ENCODE data around the gene REEP1.

REEP1 gene

DNA sequence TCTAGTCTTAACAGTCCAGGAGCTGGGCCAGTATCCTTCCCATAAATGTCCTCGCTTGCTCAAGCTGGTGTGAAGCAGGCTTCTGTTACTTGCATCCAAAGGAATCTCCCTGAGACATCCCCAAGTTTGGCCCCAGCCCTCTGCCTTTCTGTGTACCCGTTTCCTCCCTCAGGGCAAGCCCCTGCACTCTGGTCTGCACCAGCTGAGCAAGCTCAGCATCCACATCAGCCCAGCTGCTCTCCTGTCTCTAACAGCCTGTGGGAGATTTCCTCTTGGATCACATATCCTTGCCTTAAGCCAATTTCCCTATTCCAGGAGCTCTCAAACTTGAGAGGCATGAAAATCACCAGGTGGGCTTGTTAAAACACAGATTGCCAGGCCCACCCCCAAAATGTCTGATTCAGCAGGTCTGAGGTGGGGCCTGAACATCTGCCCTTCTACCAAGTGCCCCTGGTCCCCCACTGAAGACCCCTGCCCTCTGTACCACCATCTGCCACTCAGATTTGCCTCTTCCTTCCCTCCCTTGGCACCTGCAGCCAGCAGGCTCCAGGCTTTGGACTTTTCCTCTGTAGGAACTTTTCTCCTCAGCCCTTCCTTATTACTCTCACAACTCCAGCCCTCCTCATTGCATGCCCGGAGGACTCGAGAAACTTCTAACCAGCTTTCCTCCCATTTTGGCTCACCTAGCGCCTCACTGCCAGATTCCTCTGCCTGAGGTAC, 32.1 kb downstream of the REEP1 start:
- no peak for DNase-seq

DNA sequence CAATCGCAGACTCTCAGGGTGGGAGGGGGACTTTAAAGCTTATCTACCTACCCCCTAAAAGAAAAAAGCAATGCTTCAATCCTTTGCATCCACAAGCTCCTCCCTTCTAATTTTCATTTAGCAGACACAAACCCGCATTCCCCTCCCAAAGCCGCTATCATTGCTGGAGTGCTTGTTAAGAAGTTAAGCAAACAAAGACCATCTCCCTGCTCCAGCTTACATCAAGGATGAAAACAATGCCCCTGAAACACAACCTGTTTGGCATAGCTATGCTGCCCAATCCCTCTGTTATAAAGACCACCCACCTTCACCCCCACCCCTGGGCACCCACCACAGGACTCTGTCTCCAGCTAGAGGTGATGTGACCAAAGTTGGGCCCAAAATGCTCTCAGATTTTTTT, 33.0 kb downstream of the REEP1 start:
- DNase-seq = no peak

DNA sequence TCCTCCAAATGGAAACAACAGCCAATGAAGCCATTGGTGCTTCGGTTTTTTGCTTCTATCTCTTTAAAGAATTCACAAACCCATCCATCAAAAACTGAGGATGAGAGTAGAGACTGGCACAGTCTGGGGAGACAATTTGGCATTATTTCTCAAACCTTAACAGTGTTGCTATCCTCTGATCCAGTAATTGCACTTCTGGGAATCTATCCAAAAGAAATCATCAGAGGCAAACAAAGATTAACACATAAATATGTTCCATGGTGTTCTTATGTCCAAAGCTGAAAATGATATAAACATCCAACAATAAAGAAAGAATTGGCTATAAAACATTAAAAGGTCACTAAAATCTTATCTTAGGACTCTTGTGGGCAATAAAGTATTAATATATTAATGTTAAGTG, 35.1 kb downstream of the REEP1 start:
- DNase-seq = no peak

DNA sequence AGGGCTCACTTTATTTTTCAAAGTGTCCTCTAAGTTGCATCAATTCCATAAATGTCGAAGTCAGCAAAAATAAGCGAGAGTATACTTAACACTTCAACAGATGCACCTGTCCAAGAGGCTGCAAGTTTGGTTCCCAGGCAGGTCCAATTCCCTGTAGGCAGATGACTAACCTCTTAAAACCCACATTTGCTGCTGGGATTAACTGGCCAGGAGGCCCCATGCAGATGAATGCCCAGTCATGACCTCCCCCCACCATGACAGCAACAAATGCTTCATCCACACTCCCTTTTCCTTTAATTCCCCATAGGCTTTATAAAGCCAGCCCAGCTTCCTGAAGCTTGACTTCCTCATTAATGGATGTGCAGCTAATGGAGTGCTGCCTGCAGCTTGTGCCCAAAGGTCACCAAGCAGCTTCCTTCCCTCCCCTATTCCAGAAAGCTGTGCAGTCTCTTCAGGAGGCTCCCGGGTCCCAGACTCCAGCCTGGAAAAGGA, 35.7 kb downstream of the REEP1 start:
- DNase-seq = no peak

DNA sequence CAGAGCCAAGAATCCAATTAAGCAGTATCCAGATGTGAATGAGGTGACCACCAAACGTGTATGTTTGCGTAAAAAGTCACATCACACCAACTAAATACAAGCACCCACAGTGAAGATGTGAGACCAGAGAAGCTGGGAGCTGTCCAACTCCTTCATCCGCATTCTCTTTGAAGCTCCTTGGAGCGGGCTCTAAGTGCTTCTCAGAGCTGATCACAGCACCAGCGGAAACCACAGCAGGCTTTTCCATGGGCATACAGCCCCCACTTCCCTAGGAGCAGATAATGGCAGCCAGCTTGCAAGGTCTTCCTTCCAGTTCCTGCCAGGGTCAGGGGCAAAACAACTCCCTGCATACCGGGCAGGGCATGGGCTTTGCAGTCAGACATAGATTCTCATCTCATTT, 36.4 kb downstream of the REEP1 start:
- no peak for DNase-seq

DNA sequence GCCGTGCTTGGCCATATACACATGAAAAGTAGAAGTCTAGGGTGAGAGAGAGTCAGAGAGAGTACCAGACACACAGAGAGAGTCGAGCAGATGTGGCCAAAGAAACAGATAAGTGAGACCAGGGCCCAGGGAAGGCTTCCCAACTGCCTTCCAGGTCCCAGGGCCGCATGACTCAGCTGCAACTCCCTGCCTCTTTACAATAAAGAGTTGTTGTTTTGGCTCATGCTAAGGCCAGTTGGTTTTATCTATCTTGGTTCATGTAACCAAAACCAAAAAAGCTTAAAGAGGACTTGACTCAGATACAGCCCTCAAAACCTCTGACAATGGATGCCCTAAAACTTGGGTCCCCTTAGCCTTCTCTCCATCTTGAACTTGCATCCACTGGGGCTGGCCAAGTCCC, 36.9 kb downstream of the REEP1 start:
- DNase-seq = no peak

DNA sequence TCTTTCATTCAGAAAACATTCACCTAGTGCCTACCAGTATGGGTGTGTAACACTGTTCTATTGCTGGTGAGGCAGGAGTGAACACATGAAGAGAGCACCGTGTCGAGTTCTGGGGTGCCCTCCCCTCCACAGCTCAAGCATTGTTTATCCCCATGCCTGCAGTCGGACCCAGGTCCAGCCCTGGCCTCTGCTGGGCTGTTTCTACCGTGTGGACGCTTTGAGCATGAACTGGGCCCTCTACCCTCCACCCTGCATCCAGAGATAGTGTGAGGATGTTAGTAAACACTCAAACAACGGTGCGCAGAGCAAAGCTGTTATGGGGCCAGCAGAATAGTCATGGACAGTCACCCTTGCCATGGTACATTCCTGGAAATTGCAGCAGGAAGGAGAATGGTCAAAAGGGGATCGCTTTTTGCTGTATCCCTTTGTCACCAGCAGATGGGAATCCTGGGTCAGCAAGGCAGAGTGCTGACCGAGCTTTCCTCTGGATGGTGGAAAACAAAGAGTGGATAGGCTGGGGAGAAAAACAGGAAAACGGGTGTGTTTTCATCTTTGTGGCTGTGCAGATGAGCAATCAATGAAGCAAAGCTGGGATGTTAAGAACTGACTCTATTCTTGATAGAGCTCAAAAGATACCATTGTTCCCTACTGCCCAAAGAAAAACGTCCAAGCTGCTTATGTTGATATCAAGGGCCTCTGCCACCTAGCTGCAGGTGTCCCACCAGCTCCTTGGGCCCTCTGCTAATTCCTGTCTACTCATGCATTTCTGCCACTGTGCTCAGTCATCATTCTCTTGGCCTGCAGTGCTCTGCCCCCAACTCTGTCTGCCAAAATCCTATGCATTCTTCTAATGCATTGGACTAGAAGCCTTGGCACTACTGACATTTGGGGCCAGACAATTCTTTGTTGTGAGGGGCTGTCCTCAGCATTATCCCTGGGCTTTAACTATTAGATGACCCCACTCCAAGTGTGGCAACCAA, 38.7 kb downstream of the REEP1 start:
- no peak for DNase-seq

DNA sequence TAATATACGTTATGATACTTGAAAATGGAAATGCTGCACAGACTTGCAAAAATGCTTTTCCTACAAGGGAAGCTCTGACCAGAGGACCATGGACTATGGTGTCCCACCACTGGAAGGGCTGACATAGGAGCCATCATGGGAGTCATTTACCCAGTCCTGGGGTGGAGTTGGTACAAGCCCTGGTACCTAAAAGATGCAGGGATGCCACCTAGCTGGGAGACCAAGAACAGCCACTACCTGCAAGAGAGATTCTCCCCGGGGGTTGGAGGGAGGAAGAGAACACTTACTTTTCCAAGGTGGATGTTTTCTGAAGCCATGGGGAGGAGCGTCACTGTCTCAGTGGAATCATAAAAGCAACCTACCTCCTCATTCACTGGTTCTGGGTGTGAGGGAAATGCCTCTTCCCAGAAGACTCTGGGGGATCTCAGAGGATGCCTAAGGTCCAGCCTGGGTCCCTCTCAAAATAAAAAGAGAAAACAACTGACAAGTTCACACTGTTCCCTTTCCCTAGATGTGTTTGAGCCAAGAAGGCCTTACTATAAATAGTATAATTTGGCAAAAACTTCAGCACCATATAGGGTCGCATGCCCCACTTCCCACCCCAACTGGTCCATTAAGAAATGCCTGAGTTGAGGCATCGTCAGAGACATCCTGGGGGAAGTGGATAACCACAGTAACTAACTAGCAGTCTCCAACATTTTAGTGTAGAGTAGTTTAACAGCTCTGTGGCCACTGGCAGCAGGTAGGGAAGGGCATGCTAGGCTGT, 39.9 kb downstream of the REEP1 start:
- no peak for DNase-seq

DNA sequence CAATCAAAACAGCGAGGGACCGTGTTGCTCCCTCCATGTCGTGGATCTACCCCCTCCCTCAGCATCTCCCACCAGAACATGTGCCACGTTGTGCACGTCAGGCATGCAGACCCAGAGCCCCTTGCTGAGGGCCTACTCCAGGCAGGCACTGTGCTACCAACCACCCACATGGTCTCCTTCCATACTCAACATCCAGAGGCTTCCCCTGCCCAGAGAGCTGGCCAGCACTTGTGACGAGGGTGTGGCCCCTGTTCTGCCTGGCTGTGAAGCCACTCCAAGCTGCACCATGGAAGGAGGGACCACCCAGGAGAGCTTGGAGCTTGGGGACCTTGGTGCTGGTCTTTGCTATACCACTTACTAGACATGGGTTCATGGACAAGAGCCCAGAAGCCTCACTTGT, 40.5 kb downstream of the REEP1 start:
- DNase-seq = no peak

DNA sequence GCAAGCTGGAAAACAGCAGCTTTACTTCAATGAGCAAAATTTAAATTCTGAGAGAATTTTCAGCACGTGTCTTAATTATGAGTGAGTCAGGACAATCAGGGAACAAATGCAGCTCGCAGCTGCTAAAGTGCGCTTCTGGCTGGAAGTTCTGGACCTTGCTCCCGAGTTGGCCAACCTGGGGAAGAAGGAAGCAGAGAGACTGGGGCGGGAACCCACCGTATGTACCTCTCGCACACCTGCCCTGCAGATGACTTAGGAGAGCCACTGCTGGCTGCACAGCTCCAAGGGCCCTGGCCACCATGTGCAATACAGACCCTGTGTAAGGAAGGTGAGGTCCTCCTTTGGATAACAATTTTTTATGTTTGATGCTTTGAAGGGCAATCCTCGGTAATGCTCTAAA, 42.4 kb downstream of the REEP1 start:
- DNase-seq = no peak

DNA sequence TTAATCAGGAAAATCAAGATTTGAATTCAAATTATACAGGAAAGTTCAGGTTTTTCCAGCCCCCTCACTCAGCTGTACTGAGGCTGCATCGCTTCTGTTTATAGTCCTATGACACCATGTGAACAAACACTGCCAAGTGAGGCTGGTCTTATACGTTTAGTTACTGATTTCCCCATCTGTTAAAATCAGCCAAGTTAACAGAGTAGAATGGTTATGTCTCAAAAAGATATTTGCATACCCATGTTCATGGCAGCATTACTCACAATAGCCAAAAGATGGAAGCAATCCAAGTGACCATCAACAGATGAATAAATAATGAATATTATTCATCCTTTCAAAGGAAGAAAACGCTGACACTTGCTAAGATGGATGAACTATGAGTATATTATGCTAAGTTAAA, 43.8 kb downstream of the REEP1 start:
- no peak for DNase-seq

DNA sequence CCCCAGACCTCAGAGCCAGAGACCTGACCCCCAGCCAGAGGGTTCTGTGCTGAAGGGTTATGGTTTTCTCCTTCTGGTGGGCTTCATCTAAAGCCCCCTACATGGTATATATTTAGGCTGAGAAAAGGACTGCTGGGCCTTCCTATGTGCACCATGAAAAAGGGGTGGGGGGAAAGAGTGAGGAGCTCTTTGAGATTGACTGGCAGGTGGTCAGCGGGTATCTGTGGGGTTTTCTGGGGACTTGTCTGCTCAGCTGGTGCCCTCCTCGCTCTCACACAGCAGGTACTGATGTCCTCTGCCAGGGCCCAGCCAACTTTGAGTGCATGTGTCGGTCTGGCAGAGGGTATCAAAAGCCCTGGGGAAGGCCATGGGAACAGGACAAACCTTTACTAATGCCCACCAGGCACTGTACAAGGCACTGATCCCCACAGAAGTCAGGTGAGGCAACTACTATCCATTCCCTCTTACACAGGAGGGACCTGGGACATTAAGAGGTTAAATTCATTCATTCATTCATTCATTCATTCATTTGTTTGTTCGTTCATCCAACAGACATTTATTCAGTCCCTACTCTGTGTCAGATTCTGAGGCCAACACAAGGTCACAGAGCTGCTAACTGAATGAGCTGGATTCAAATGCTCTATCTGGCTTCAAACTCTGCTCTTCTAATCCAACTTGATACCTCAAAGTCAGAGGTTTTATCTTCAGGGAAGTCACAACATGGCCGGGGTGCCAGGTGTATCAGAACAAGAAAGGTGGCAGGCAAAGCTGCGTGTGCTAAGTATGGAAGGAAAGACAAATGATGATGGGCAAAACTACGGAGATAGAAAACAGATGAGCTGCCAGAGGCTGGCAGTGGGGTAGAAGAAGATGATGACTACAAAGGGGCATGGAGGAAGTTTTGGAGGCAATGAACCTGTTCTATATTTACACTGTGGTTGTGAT, 44.6 kb downstream of the REEP1 start:
- no peak for DNase-seq

DNA sequence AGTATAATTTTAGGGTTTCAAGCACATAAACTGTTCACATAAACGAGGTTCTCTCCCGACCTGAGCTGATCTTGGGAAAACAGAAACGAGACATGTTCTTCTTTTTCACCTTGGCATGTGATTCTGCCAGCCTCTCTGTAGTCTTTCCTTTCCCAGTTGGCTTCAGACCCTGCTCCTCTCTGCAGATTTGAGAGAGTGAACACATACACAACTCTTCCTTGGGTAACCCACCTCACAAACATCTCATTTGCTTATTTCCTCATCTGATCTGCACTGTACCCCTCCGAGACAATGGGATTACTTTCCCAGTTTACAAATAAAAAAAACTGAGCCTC, 46.1 kb downstream of the REEP1 start:
- DNase-seq = no peak

DNA sequence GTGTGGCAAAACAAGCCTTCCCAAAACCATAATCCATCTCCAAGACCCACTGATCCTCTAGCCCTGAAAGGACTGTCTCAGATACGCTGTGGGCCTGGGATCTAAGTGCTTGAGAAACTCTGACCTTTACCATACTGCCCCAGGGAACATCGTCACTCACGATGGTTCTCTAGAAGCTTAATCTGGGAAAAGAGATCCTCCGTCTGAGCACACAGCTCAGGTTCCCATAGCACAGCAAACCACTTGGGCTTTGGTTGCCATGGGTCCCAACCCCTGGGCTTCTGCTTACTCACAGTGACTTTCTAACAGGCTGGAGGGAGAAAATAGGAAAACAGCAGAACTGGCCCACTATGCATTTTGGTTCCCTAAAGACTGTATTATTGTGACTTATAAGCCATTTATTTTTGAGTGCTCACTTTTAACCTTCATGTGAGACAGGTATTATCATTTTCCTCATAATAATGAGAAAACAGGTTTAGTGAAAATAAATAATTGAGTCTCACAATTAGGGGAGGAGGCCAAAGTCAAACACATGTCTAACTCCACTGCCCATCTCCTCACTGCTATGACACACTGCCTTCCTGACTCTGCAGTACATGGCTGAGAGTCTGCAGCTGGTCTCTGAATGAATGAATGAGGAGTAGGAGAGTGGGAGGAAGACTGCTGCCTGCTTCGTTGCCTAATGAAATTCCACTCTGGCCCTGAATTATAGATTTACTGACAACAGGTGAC, 46.7 kb downstream of the REEP1 start:
- DNase-seq = no peak

DNA sequence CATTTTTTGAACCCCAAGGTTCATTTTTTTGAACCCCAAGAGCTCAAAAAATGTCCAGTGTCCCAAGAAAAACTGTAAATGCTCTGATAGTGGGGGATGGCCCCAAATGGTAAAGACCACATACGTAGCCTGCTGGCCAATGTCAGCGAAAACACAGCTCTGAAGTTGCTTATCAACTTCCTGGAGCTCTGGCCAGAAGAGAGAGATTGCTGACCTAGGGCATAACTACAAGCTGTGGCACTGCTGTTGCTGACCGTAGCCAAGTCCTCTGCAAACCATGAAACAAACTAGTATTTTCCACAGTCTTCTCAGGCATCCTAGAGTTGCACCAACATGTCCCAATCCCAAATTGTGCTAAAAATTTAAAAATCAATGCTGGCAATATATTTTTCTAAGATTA, 50.9 kb downstream of the REEP1 start:
- no peak for DNase-seq

DNA sequence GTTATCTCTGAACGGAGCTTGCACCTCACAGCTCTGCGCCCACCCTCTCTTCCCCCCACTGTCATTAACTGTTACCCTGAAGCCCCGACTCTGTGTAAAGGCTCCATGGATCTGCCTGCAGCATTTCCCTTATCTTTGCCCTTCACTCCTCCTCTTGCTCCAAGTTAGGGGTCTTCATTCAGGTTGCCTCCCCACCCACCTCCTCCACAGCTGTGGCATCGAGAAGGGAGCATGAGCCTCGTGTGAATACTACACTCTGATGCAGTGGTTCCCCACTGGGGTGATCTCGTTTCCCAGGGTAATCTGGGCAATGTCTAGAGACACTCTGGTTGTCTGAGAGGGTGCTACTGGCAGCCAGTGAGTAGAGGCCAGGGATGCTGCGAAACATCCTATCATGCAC, 51.4 kb downstream of the REEP1 start:
- DNase-seq = no peak

DNA sequence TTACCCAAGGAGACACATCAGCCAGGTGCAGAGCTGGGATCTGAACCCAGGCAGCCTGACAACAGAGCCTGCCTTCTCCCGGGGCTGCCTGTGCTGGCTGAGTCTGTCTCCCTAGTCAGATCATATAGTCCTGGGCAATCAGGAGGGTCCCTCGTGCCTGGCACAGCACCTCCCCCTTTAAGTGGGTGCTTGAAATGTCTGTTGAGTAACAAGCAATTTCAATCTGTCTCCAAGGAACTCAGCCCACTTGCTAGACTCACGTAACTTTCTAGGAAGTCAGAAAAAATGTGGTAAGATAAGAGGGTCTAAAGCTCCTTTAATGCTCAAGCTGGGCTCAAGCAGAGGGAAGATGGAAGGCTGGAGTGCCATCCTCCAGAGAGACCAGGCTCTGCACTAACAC, 51.9 kb downstream of the REEP1 start:
- no peak for DNase-seq

DNA sequence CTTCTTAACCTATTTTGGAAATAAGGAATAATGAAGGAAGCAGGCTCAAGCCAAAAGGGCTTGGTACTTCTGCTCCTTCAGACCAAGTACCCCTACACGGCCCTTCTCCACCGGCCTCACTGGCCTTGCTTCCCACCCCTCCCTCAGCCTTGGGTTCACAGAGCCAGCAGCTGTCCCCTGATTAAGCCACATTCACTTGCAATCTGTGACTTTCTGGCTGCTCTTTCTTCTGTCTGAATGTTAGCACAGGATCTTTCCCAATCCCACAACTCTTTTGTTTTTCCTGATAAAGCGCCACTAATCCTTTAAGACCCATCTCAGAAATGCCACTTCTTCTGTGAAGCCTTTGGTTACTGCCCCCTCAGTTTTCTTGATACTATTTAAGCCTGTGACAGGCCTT, 52.4 kb downstream of the REEP1 start:
- DNase-seq = no peak

DNA sequence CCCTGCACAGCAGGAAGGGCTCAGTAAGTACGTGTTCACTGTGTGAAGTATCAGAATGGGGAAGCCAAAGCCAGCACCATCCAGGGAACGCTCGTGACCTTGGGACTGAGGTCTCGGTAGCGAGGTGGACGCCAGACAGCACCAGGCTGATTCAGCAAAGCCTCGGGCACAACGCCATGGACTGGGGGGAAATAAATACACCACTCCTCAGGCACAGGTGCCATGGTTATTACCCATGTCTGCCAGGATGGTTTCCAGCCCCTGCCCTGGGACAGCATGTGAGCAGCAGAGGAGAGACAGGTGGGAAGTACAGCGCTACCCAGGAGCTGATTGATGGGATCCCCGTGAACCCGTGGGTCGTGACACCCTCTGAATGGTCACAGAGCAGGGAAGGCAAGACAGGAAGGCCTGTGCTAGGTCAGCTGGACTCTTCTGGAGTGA, 53.0 kb downstream of the REEP1 start:
- DNase-seq = no peak

DNA sequence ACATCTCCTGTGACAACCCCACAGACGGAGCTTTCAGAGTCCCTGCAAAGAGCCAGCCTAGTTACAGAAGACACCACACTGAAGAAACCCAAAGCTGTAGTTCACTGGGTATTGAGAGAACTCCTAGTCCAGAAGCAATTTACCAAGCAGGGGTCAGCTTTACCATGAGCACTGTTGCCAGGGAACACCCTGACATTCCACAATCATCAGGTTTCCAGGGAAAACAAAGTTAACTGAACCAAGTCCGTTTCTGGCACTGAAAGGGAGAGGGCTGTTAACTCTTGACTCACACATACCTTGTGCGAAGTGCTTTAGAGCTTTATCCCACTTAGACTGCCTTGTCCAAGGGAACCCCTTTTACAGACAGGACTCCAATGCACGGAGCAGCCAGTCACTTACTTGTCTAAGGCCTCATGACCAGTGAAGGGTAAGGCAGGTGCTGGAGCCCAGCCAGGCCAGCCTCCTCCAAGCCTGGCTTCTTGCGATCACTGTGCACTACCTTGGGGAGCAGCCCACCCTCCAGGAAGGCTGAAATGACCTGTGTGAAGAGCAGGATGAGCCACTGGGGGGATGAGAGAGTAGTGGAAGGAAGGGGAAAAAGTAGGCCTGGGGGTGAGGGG, 53.9 kb downstream of the REEP1 start:
- DNase-seq = no peak

DNA sequence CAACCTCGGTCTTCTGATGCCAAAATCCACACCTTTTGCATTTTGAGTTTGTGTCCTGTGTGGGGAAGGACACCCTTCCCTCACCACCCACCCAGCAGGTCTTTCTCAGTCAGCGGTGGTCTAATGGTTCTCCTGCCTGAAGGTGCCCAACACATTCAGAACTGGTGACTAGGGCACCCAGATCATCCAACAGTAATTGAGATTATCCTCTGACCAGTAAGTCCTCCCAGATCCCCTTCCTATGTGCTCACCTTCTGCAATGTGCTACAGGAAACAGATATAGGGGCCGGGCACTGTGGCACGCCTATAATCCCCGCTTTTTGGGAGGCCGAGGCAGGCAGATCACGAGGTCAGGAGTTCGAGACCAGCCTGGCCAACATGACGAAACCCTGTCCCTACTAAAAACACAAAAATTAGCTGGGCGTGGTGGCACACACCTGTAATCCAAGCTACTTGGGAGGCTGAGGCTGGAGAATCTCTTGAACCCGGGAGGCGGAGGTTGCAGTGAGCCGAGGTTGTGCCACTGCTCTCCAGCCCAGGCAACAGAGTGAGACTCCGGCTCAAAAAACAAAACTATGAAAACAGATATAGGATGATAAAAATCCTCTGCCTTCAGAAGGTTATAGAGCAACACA, 56.2 kb downstream of the REEP1 start:
- no peak for DNase-seq
